ENCODE data around the gene PRR27. TPM values are rescaled to one million over a fixed set of nuclear protein-coding genes. Genes with fewer than 3 reads are reported as not detected.

Gene PRR27
- polyA plus RNA-seq, 2 of the 4 experiments (the other 2 are of a cell fraction), result not detected

DNA sequence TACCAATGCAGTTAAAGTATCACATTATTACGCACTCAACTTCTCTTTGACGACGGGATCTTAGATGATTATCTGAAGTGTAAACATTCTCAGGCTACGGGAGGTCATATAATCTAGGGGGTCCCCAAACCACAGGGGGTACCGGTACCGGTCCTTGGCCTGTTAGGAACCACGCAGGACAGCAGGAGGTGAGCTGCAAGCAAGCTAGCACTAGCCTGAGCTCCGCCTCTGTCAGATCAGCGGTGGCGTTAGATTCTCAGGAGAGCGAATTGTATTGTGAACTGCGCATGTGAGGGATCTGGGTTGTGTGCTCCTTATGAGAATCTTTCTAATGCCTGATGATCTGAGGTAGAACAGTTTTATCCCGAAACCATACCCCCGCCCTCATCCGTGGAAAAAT is 20.6 kb upstream of the PRR27 start:
- ChIA-PET POLR2A (no interaction called here), CTCF (no interaction called here)
- no peak for DNase-seq (ENCODE audit: low read depth in 1 of 2, low spot score in 1 of 2)
- H3K4me2 ChIP-seq, result no peak overlapping the region
- ATAC-seq, result no peak
- H3K27ac ChIP-seq, result no peak overlapping the region
- no peak overlapping the region for H3K4me3 ChIP-seq
- TF ChIP-seq CTCF (IDR thresholded peaks at IDR 0.05), result no peak
- TF ChIP-seq MAZ (IDR thresholded peaks at IDR 0.05; ENCODE audit: borderline replicate concordance, low read depth, low read length), result no peak
- TF ChIP-seq REST (IDR thresholded peaks at IDR 0.05), result no peak
- TF ChIP-seq KDM1A (IDR thresholded peaks at IDR 0.05; ENCODE audit: low read depth), result no peak
- no peak for TF ChIP-seq TP53 (CRISPR knock-in tag; IDR thresholded peaks at IDR 0.05)
- no peak for TF ChIP-seq HEYL (CRISPR knock-in tag; IDR thresholded peaks at IDR 0.05)
- TF ChIP-seq NFE2L2 (conservative IDR thresholded peaks at IDR 0.05; ENCODE audit: low read length), result no peak
- WGBS (ENCODE audit: missing lambda C conversion rate), result 67% methylated on average over 9 of the region's 15 CpGs
- H3K9me3 ChIP-seq, result no peaks in the 10 kb centered on the region
- H3K4me1 ChIP-seq, result no peaks in the 10 kb centered on the region
- FAIRE-seq, result no peak

- Histone ChIP-seq H3K4me1 (no peaks in the 10 kb centered on the region), H3K4me3 (no peak overlapping the region), H3K9me3 (no peaks in the 10 kb centered on the region), H3K27ac (no peak overlapping the region), H3K4me2 (no peak overlapping the region)
- FAIRE-seq (no peak), ATAC-seq (no peak), DNase-seq (ENCODE audit: low read depth in 1 of 2, low spot score in 1 of 2) (no peak)
- ChIA-PET CTCF (no interaction called here), POLR2A (no interaction called here)
- TF ChIP-seq HOXB13 (CRISPR knock-in tag; IDR thresholded peaks at IDR 0.05; ENCODE audit: low read depth), result no peak
- 36% methylated on average over 3 of the region's 3 CpGs for WGBS (ENCODE audit: missing lambda C conversion rate)
Observed at GRCh38 chr4:70138751-70139150, 15.3 kb upstream of the PRR27 start.

GRCh38 chr4:70151271-70151670 is 2.8 kb upstream of the PRR27 start:
- DNase-seq (ENCODE audit: low read depth in 1 of 2, low spot score in 1 of 2) (no peak), FAIRE-seq (no peak), ATAC-seq (no peak)
- Histone ChIP-seq H3K4me2 (no peak overlapping the region), H3K4me1 (no peaks in the 10 kb centered on the region), H3K9me3 (no peaks in the 10 kb centered on the region), H3K27ac (no peak overlapping the region), H3K4me3 (no peak overlapping the region)
- TF ChIP-seq REST (IDR thresholded peaks at IDR 0.05), result no peak
- no peak for TF ChIP-seq KDM1A (IDR thresholded peaks at IDR 0.05; ENCODE audit: low read depth)
- no peak for TF ChIP-seq E2F6 (IDR thresholded peaks at IDR 0.05; ENCODE audit: borderline replicate concordance, low read depth)
- TF ChIP-seq, protein P1, sequence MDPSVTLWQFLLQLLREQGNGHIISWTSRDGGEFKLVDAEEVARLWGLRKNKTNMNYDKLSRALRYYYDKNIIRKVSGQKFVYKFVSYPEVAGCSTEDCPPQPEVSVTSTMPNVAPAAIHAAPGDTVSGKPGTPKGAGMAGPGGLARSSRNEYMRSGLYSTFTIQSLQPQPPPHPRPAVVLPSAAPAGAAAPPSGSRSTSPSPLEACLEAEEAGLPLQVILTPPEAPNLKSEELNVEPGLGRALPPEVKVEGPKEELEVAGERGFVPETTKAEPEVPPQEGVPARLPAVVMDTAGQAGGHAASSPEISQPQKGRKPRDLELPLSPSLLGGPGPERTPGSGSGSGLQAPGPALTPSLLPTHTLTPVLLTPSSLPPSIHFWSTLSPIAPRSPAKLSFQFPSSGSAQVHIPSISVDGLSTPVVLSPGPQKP (IDR thresholded peaks at IDR 0.05; ENCODE audit: low read depth, low read length), result no peak
- TF ChIP-seq RCOR1 (IDR thresholded peaks at IDR 0.05; ENCODE audit: low read depth, low read length), result no peak
- TF ChIP-seq EHF (CRISPR knock-in tag; IDR thresholded peaks at IDR 0.05), result no peak
- TF ChIP-seq FOXS1 (CRISPR knock-in tag; IDR thresholded peaks at IDR 0.05), result no peak
- no peak for TF ChIP-seq GATA3 (IDR thresholded peaks at IDR 0.05; ENCODE audit: borderline replicate concordance)
- TF ChIP-seq CTCF (IDR thresholded peaks at IDR 0.05), result no peak
- TF ChIP-seq HDAC2 (IDR thresholded peaks at IDR 0.05), result no peak
- no peak for TF ChIP-seq RFX5 (IDR thresholded peaks at IDR 0.05)
- no peak for TF ChIP-seq NFE2L2 (conservative IDR thresholded peaks at IDR 0.05; ENCODE audit: low read length)
- no peak for TF ChIP-seq NR3C1 (IDR thresholded peaks at IDR 0.05)
- no peak for TF ChIP-seq HOXB13 (CRISPR knock-in tag; IDR thresholded peaks at IDR 0.05; ENCODE audit: low read depth)
- TF ChIP-seq HES2 (IDR thresholded peaks at IDR 0.05), result no peak
- POLR2A ChIA-PET, result no interaction called here
- WGBS (ENCODE audit: missing lambda C conversion rate), result 30% methylated on average over 3 of the region's 3 CpGs
- CTCF ChIA-PET, result no interaction called here
